ENCODE measurements around the gene VAT1. TPM values are rescaled to one million over a fixed set of nuclear protein-coding genes. Genes with fewer than 3 reads are reported as not detected.

Gene VAT1
- polyA plus RNA-seq, 1 donor from 2014 or later, result 151 TPM

DNA sequence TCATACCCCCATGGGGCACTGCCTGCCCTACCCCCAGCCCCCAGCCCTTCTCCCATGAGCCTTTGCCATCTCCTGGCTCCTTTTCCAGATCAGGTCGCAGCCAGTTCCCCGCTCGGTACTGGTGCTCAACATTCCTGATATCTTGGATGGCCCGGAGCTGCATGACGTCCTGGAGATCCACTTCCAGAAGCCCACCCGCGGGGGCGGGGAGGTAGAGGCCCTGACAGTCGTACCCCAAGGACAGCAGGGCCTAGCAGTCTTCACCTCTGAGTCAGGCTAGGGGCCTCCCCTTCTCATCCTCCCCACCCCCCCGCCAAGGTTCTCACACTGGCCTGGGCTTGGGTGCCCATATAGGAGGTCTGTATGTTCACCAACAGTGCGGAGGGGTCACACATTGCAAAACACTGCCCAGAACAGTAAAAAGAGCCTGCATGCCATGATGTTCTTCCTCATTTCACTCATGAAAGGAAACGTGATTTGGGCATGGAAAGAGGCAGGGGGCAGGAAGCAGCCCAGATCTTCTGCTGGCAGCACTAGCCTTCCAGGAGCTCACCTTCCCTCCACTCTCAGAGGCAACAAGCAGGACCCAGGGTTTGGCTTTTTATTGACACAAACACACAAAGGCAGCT is 8.1 kb downstream of the VAT1 start:
- no peak for TF ChIP-seq SMC3 (conservative IDR thresholded peaks at IDR 0.05; ENCODE audit: poor library complexity)
- TF ChIP-seq, protein P1, sequence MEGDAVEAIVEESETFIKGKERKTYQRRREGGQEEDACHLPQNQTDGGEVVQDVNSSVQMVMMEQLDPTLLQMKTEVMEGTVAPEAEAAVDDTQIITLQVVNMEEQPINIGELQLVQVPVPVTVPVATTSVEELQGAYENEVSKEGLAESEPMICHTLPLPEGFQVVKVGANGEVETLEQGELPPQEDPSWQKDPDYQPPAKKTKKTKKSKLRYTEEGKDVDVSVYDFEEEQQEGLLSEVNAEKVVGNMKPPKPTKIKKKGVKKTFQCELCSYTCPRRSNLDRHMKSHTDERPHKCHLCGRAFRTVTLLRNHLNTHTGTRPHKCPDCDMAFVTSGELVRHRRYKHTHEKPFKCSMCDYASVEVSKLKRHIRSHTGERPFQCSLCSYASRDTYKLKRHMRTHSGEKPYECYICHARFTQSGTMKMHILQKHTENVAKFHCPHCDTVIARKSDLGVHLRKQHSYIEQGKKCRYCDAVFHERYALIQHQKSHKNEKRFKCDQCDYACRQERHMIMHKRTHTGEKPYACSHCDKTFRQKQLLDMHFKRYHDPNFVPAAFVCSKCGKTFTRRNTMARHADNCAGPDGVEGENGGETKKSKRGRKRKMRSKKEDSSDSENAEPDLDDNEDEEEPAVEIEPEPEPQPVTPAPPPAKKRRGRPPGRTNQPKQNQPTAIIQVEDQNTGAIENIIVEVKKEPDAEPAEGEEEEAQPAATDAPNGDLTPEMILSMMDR (IDR thresholded peaks at IDR 0.05; ENCODE audit: poor library complexity, severe bottlenecking), result no peak
- H3K4me3 ChIP-seq (ENCODE audit: low read length), result no peak overlapping the region
- no peaks in the 10 kb centered on the region for H3K9me3 ChIP-seq (ENCODE audit: low read length)
- H3K79me2 ChIP-seq (replicated peaks; ENCODE audit: insufficient read depth, low read length), result peaks cover 27% of the 10 kb centered on the region
- no peak overlapping the region for H2AFZ ChIP-seq (ENCODE audit: low read depth, low read length)
- no peak overlapping the region for H3K4me2 ChIP-seq (ENCODE audit: low read length)
- peaks cover 2% of the 10 kb centered on the region for H3F3A ChIP-seq (ENCODE audit: insufficient read depth, low read length, poor library complexity, severe bottlenecking)
- no peaks in the 10 kb centered on the region for H4K20me1 ChIP-seq (ENCODE audit: insufficient read depth)
- no peak overlapping the region for H3K27ac ChIP-seq (ENCODE audit: low read length)
- no peaks in the 10 kb centered on the region for H3K27me3 ChIP-seq (ENCODE audit: insufficient read depth, low read depth, low read length)
- H3K9me2 ChIP-seq (ENCODE audit: insufficient read depth, low read length), result no peaks in the 10 kb centered on the region
- no peak overlapping the region for H3K9ac ChIP-seq (ENCODE audit: low read length)
- H3K36me3 ChIP-seq (ENCODE audit: insufficient read depth, low read length), result no peaks in the 10 kb centered on the region

DNA sequence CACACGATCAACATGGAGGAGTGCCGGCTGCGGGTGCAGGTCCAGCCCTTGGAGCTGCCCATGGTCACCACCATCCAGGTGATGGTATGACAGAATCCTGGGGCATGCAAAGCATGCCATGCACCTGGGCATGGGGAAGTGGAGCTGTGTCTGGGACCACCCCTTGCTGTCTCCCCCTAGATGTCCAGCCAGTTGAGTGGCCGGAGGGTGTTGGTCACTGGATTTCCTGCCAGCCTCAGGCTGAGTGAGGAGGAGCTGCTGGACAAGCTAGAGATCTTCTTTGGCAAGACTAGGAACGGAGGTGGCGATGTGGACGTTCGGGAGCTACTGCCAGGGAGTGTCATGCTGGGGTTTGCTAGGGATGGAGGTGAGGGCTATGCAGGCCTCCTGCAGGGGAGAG is 8.9 kb downstream of the VAT1 start:
- Histone ChIP-seq H3K79me2 (replicated peaks; ENCODE audit: insufficient read depth, low read length) (peaks cover 19% of the 10 kb centered on the region), H4K20me1 (ENCODE audit: insufficient read depth) (no peaks in the 10 kb centered on the region), H3K4me2 (ENCODE audit: low read length) (no peak overlapping the region), H2AFZ (ENCODE audit: low read depth, low read length) (no peak overlapping the region), H3K9ac (ENCODE audit: low read length) (no peak overlapping the region), H3K27ac (ENCODE audit: low read length) (no peak overlapping the region), H3F3A (ENCODE audit: insufficient read depth, low read length, poor library complexity, severe bottlenecking) (peaks cover 2% of the 10 kb centered on the region), H3K4me3 (ENCODE audit: low read length) (no peak overlapping the region), H3K9me3 (ENCODE audit: low read length) (no peaks in the 10 kb centered on the region), H3K9me2 (ENCODE audit: insufficient read depth, low read length) (no peaks in the 10 kb centered on the region), H3K36me3 (ENCODE audit: insufficient read depth, low read length) (no peaks in the 10 kb centered on the region), H3K27me3 (ENCODE audit: insufficient read depth, low read depth, low read length) (no peaks in the 10 kb centered on the region)
- TF ChIP-seq RAD21 (conservative IDR thresholded peaks at IDR 0.05), result no peak
- TF ChIP-seq POLR2AphosphoS5 (IDR thresholded peaks at IDR 0.05), result peak; percentile 2
- TF ChIP-seq TAF1 (IDR thresholded peaks at IDR 0.05; ENCODE audit: low read depth), result no peak
- TF ChIP-seq SMC3 (conservative IDR thresholded peaks at IDR 0.05; ENCODE audit: poor library complexity), result no peak
- TF ChIP-seq, protein P2, sequence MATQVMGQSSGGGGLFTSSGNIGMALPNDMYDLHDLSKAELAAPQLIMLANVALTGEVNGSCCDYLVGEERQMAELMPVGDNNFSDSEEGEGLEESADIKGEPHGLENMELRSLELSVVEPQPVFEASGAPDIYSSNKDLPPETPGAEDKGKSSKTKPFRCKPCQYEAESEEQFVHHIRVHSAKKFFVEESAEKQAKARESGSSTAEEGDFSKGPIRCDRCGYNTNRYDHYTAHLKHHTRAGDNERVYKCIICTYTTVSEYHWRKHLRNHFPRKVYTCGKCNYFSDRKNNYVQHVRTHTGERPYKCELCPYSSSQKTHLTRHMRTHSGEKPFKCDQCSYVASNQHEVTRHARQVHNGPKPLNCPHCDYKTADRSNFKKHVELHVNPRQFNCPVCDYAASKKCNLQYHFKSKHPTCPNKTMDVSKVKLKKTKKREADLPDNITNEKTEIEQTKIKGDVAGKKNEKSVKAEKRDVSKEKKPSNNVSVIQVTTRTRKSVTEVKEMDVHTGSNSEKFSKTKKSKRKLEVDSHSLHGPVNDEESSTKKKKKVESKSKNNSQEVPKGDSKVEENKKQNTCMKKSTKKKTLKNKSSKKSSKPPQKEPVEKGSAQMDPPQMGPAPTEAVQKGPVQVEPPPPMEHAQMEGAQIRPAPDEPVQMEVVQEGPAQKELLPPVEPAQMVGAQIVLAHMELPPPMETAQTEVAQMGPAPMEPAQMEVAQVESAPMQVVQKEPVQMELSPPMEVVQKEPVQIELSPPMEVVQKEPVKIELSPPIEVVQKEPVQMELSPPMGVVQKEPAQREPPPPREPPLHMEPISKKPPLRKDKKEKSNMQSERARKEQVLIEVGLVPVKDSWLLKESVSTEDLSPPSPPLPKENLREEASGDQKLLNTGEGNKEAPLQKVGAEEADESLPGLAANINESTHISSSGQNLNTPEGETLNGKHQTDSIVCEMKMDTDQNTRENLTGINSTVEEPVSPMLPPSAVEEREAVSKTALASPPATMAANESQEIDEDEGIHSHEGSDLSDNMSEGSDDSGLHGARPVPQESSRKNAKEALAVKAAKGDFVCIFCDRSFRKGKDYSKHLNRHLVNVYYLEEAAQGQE (IDR thresholded peaks at IDR 0.05; ENCODE audit: borderline replicate concordance), result no peak

DNA sequence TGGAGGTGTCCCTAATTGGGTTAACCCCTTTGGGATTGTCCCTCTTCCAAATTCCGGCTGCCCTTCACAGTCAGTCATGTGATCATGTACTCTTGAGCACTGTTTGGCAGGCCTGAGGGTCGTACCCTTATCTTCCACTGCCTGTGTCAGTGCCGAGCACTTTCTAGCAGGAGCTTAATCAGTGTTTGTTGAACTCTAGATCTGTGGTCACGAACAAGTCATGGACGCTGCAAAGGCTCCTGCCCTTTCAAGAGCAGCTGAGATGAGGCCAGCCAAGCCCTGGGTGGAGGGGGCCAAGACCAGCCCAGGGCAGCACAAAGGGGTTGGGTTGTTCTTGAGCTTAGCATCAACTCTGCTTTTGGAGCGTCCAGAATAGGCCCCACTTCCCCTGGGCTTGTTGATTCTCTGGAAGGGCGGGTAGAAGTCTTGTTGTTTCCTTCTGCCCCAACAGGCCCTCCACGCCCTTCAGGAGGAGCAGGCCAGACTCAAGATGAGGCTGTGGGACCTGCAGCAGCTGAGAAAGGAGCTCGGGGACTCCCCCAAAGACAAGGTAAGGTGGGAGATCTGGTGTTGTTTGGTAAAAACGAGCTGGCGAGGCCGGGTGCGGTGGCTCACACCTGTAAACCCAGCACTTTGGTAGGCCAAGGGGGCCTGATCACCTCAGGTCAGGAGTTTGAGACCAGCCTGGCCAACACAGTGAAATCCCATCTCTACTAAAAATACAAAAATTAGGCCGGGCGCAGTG is 10.3 kb downstream of the VAT1 start:
- Histone ChIP-seq H3K79me2 (replicated peaks; ENCODE audit: insufficient read depth, low read length) (peaks cover 10% of the 10 kb centered on the region), H3K27ac (ENCODE audit: low read length) (no peak overlapping the region), H3K4me2 (ENCODE audit: low read length) (no peak overlapping the region), H3K9me2 (ENCODE audit: insufficient read depth, low read length) (no peaks in the 10 kb centered on the region), H3K4me3 (ENCODE audit: low read length) (no peak overlapping the region), H3K9me3 (ENCODE audit: low read length) (no peaks in the 10 kb centered on the region), H2AFZ (ENCODE audit: low read depth, low read length) (no peak overlapping the region), H3K36me3 (ENCODE audit: insufficient read depth, low read length) (no peaks in the 10 kb centered on the region), H3F3A (ENCODE audit: insufficient read depth, low read length, poor library complexity, severe bottlenecking) (peaks cover 2% of the 10 kb centered on the region), H3K9ac (ENCODE audit: low read length) (no peak overlapping the region), H4K20me1 (ENCODE audit: insufficient read depth) (no peaks in the 10 kb centered on the region), H3K27me3 (ENCODE audit: insufficient read depth, low read depth, low read length) (no peaks in the 10 kb centered on the region)
- peak; percentile 26 for TF ChIP-seq POLR2AphosphoS5 (IDR thresholded peaks at IDR 0.05)
- TF ChIP-seq, protein P1 (IDR thresholded peaks at IDR 0.05; ENCODE audit: poor library complexity, severe bottlenecking), result no peak
- no peak for TF ChIP-seq RAD21 (conservative IDR thresholded peaks at IDR 0.05)

Measured in neural cell (in vitro differentiated cells).